ENCODE results near the gene IMMP2L.

Gene IMMP2L

DNA sequence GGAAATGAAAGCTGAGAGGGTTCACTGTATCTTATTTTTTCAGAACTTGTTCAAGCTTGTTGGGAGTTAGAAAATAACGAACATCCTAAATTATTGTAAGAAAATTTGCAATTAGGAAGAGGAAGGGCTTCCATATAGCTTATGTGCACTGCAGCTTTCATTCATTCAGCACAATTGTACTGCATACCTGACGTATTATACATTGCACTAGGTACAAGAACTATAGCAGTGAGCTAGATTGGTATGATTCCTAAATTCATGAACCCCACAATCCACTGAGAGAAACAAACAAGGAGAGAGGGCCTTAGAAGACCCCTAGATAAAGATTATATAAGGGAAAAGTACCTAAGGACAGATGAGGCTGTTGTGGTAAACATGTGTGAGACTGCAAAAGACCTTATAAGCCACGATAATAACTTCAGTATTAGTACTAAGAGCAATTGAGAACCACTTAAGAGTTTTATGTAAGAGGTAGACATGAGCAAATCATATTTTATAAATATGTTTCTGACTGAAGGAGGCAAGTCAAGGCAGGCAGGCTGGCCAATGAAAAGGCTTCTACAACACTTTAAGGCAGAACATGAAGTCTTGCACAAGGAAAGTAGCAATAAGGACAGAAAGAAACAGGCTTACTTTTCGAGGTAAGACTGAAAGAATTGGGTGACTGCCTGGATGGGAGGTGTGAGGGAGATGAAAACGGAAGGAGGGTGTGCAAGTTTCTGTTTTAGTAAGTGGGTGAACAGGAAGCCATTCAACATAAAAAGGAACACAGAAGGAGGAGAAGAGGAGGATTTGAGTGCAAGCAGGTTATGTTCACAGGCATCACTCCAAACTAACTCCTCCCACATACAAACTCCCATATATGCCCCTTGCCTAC lies 549.3 kb downstream of the IMMP2L start:
- DNase-seq = no peak

DNA sequence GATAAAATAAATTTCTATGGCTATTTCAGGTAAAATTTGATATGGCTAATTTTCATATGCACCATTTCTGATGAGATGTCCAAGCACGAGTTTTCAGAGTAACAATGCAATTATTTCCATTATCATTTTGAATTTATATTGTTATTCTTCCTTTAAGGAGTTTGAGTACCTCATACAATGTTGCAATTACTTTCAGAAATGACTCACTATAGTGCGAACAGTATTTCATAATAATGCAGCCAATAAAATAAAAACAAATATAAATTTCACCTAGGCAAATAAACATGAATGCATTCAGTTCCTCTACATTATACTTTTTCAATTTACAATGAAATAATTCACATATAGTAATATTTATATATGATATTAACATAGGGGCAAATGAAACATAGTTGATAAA lies 550.1 kb downstream of the IMMP2L start:
- no peak for DNase-seq

DNA sequence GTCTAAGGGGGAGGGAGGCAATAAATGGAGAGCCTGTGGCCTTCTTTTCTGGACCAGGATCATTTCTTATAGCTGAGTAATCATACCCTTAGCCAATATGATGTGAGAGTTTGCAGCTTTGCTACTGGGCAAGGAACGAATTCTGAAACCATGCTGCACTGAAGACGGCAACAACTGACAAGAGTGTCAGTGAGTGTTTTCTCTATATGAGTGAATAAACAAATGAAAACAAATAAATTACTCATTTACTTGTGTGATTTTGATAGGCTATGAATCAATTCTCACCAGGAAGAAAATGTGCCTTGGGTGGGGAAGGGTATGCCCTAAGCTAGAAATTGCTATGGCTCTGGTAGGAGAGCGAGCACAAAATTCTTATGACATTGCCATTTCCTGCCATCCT lies 550.8 kb downstream of the IMMP2L start:
- no peak for DNase-seq

DNA sequence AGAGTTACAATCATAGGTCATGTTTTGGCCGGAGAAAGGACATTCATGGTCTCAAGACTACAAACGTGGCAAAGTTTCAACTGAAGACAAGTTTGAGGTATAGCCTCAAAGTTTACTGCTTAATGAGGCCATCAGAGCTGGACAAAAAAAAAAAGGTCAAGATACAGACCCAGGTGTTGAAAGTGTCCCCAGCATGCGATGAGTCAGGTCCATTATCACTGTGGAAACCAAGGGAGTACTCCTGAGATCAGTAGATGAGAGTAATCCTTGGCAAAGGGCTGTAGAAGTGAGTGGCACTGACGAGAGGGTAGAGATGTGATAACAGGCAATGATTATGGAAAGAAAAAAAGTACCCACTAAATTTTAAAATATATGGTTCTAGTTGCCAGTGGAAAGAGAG lies 551.5 kb downstream of the IMMP2L start:
- DNase-seq = no peak

DNA sequence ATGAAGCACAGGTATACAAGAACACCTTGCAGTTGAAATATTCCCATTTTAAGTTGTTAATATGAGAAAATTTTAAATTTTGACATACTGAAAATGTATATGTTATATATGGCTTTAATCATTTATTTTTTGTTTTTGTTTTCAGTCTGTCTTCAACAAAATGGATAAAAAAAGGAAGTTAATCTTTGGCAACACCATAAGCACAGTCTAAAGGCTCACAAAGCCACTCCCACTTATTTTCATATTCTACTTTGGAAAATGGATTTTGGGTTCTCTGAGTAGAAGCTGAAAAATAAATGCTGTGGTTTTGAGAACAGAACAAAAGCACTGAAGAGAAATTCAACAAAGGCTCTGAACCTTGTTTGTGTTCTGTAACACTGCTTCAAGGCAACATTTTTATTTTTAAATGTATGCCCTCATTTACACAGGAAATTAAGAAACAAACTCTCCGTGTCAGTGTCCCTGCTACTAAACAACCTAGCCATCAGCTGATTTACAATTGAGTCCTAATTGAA lies 552.7 kb downstream of the IMMP2L start:
- DNase-seq = no peak

DNA sequence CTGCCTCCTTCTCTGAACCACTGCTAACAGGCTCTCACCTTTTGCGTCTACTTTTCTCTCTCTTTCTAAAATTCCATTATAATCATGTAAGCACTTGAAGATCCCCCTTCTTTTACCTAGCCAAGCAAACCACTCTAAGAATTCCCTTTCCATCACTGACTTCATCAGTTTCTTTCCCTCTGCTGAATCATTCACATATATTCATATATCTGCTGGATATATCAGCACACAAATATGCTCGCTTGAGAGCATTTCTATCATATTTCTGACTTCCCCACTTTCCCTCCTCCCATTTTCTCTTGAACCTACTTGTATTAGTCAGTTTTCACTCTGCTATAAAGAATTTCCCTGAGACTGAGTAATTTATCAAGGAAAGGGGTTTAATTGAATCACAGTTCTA lies 555.6 kb downstream of the IMMP2L start:
- DNase-seq = no peak

DNA sequence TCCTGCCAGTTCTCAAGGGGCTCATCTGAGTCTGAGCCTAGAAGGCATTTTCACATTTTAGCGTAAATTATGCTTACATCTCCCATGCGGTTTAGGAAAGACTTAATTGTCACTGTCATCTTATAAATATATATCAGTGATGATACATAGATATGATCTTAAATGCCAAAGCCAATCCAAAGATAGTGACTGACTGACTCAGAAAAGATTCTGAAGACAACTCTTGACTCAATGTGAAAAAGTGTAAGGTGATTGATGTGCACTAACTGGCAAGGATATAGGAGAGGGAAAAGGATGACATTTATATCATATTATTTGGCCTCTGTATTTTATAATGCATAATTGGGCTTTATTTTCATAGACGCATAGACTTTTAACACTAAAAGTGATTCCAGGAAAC lies 556.3 kb downstream of the IMMP2L start:
- DNase-seq = no peak

DNA sequence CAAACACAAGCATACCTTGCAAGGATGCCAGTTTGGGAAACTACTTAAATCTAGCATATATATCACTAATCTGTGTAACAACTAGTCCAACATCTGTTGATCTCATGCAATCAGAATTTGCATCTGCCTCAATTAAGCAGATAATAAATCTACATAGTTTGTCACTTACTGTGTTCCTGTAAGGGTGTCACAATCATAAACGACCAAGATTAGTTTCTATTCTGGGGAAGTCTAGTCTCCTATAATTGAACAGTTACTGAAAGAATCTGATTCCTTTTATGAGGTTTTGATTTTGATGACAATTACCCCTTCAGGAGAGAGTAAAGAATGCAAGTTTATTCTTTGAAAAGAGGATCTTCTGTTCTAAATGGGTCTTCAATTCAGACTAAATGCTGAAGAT lies 556.8 kb downstream of the IMMP2L start:
- no peak for DNase-seq

DNA sequence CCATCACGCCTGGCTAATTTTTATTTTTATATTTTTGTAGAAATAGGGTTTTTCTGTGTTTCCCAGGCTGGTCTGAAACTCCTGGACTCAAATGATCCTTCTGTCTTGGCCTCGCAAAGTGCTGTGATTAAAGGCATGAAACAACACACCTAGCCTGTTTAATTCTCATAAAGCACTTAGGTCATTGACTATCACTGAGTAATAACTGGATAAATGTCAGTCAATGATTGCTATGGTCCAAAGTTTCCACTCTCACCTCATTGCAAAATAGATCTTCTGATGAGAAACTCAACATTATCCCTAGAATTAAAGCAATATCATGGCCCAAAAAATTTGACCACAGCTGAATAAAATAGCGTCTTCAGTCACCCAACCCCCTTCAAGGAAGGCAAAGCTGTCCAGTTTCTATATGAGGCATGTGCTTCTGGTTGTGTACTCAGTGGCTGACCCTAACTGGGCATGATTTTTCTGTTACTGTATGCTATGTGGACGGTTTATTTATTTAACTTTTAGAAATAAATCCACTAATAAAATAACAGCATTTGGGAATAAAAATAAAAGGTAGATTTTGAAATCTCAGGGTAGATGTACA lies 557.9 kb downstream of the IMMP2L start:
- DNase-seq = no peak

DNA sequence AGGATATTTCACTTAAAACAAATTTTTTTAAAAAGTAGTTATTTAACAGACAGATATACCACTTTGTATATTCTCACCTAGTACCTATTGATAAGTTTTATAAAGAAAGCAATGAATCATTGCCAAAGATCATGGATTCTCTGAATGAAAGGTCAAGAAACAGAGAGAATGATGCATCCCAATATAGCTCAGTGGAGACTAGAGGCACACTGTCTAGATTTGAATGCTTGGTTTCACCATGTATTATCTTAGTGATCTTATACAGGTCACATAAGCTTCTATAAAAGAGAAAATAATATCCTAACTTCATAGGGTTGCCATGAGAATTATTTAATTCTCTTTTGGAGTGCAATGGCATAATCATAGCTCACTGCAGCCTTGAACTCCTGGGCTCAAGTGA lies 558.4 kb downstream of the IMMP2L start:
- no peak for DNase-seq

DNA sequence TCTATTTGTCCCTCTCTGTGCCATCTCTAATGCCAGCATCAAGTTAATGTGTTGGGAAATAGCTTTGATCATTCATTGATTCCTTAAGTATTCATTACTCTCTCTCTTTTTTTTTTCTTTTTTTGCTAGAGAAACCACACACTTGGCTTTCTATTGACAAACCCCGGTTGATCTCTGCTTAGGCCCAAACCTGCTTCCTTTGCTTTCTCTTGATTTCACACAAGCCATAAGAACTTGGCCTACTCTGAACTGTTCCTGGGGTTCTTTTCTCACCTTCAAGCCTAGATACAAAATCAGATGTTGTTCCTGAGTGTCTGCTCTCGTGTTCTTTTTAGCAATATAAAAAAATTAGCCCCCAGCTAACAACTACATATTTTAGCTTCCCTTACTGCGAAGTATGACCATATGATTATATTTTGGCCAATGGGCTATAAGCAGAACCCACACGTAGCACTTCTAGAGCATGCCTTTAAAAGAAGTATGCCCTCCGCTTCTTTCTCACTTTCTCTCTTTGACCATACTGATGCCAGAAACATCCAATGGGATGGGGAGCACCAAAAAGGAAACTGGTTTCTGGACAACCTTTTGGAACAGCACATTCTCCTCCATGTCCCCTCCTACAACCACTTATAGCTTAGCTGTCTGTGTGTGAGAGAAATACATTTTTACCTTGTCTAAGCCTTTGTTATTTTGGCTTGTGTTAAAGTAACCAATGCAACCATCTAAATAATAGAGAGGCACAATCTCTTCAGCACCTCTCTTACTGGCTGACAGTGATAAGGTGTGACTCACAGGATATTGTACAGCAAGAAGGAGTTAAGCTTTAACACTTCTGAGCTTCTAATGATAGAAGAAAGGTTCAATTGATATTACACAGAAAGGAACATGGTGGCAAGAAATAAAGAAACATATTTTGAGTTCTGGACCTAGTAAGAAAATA lies 568.0 kb downstream of the IMMP2L start:
- DNase-seq = no peak

DNA sequence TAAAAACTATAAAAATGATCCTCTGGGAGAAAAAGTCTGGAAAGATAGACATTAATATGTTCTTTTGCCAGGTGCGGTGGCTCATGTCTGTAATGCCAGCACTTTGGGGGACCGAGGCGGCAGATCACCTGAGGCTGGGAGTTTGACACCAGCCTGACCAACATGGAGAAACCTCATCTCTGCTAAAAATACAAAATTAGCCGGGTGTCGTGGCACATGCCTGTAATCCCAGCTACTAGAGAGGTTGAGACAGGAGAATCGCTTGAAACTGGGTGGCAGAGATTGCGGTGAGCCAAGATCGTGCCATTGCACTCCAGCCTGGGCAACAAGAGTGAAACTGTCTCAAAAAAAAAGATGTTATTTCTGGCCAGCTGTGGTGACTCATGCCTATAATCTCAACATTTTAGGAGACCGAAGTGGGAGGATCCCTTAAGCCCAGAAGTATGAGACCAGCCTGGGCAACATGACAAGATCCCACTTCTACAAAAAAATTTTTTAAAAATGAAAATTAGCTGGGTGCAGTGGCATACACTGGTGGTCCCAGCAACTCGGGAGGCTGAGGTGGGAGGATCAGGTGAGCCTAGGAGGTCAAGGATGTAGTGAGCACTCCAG lies 573.3 kb downstream of the IMMP2L start:
- no peak for DNase-seq

DNA sequence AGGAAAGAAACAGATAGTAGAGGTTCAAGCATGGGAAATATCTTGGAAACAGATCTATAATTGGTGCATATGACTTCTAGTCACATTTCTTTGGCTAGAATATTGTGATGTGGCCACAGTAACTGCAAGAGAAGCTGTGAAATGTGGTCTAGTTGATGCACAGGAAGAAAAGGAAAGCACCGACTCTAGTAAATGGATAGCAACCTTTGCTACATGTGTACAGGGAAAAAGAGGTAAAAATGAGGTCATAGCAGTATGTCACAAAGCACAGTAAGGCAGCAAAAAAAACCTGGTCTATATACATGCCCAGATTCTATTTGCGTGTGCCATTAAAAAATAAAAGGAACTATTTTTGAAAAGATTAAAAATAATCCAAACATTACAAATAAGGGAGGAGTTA lies 573.9 kb downstream of the IMMP2L start:
- no peak for DNase-seq

DNA sequence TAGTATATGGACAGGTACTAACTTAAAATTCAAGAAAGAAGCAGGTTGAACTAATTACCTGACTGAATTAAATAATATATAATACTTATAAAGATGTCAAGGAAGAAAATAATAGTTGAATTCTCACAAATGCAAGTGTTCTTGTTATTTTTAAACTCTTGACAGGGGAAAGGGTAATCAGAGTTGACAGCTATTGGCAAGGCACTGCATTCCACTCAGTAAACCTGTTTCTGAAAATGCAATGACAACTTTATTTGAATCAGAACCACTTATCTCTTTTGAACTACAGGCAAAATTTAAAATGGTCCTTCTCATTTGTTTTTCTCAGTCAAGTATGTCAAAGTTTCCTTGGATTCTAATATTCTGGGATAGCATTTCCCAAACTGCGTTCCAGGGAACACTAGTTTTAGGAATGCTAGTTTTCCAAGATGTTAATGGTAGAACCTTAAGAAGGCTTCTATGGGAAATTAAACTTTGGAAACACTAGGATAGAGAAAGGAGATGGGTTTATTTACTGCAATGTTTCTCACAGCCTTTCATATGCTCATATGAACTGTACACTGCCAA lies 575.1 kb downstream of the IMMP2L start:
- no peak for DNase-seq

DNA sequence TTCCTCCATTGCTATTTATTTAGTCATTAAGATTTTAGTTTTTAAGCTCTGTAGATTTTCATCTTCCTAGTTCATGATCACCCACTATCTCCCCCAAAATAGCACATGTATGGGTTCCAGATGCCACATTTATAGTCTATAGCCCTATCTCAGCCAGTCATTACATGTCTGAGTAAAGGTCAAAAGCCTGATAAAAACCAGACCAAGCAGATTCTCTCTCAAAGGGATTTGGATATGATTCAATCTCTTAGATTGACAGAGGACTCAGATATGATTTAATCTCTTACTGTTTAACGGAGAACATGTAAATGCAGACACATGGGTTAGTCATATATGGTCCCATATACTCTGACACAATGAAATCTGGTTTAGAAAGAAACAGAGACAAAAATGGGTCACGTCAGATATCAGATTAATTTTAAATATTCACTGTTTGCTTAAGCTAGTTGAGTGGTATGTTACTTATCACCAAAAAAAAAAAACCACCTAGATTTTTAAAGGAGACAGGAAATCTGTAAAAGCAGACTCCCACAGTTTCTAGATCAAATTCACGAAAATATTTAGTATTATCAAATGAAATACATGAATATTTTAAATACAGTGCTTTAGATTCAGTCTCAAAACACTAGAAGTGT lies 578.4 kb downstream of the IMMP2L start:
- no peak for DNase-seq

DNA sequence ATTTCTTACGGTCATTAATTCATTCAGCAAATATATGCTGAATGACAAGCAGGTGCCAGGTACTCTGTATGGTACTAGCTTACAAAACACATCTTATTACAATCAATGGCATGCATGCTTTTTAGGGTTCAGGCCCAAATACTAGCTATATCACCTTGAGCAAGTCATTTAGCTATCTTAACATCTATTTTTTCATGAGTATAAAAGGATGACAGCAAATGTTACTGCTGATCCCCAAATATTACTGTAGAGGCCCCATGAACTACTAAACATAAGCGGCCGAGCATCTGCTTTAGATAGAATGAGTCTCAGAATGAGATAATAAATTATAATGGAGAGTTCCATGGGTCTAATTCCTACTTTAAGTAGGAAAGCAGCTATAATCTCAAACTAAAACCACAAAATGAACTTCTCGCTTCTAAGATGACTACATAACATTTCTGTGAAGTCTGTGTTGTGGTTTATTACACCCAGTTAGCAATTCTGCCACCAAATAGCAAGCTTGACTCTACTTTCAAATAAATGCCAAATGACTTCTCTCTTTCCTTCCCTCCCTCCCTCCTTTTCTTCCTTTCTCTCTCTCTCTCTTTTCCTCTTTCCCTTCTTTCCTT lies 585.1 kb downstream of the IMMP2L start:
- no peak for DNase-seq

DNA sequence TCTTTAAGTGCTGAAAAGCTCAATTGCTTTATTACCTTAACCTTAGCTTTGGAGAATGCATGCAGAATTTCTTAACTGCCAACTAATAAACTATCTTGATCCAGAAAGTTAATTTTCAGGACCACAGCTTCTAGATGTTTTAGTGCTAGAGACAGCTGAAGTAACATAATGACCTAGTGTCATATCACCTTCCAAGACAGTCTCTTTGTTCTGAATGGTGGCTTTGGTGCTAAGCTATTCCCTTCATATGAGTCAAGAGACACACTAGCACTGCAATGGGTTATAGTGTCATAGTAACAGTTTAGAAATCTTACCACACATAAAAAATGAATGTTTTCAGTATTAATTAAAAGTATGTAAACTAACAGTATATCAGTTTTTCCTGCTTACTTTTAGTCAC lies 586.8 kb downstream of the IMMP2L start:
- DNase-seq = no peak

DNA sequence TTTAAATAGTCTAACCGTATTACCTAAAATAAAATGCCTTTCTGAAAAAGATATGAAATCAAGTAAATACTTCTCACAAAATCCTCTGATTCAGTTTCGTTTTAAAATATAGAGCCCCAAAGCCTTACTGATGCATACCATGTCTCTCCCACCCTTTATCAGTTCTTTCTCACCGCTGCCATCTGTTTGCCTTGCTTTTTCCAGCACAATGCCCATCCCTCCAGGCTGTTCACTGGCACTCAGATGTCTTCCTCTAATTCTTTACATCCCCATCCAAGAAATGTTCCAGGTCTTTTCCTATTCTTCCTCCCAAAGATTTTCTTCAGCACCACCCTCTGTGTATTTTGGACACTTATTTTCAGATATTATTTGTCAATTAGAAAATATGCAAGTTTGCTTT lies 587.9 kb downstream of the IMMP2L start:
- DNase-seq = no peak

DNA sequence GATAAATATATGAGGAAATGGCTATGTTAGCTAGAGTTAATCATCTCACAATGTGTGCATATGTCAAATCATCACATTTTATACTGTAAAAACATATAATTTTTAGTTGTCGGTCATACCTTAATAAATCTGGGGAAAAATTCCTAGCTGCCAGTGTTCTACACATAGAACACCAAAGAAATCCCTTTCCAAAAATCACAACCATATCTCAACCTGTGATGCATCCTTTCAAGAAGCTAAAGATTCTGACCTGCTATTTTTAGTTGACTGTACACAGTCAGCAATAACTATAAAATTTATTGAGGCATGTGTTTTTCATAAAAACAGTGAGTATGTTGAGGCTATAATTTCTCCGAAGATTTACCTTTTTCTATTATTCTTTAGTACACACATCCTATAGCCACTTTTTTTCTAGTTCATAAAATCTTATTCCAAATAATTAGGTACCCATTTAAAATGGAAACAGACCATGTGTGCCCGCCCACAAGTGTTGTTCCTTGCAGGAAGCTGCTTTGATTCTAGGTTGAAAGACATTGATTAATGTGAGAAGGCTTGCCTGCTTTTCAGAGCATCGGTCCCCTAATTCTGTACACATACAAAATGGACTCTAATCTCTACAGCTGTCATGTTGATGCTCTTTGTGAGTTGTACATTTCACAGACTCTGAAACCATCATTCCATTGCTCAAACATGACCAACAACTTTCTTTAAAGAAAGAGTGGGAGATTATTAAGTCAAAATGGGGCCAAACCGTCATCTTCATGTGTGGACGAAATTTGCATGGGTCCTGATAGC lies 588.9 kb downstream of the IMMP2L start:
- DNase-seq = no peak

DNA sequence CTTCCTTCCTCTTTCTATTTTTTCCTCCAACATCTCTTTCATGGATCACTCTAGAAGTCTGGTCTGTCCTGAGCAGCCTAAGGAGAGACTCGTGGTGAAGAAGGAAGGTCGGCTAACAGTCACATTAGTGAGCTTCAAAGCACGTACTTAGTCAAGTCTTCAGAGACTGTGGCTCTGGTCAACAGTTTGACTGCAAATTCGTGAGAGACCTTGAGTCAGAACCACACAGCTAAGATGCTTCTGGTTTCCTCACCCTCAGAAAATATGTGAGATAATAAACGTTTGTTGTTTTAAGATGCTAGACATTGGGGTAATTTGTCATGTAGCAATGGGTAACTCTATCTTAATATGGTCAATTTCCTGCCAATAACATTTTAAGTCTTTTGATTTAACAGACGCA lies 597.5 kb downstream of the IMMP2L start:
- no peak for DNase-seq

DNA sequence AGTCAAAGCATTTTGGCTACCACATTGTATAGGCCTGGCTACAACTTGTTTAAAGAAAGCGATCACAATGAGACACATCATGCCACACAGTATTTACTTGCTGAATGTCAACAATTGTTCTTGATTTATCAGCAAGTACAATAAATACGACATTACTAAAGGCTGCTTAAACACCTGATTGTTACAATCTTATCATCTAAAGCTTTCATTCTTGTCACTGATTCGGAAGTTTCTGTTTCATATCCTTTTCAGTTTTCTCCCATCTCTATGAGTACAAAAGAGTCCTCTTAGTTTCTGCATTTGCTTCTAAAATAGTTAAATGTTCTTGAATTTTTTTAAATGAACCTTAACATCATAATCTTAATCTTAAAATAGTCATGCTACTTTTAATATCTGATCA lies 599.5 kb downstream of the IMMP2L start:
- DNase-seq = no peak
